NB4 (cell line): ENCODE data around the gene TOR2A.

Experiments
- CTCF ChIP-seq: IDR thresholded peaks from one replicate; pipeline ENCODE4 v1.5.1; 2012; ENCODE audit warnings: low read depth, low read length
- POLR2A ChIP-seq: IDR thresholded peaks from 2 replicates; pipeline ENCODE4 v1.6.1; 2011; ENCODE audit warnings: mild to moderate bottlenecking; ENCODE audit not compliant: insufficient read length; ENCODE audit errors: extremely low read depth

GRCh38 chr9:127726871-127727270 is 8.2 kb downstream of the TOR2A start:
- TF ChIP-seq CTCF (no peak), POLR2A (no peak)
